ENCODE measurements around the gene GRIFIN.

Gene GRIFIN

DNA sequence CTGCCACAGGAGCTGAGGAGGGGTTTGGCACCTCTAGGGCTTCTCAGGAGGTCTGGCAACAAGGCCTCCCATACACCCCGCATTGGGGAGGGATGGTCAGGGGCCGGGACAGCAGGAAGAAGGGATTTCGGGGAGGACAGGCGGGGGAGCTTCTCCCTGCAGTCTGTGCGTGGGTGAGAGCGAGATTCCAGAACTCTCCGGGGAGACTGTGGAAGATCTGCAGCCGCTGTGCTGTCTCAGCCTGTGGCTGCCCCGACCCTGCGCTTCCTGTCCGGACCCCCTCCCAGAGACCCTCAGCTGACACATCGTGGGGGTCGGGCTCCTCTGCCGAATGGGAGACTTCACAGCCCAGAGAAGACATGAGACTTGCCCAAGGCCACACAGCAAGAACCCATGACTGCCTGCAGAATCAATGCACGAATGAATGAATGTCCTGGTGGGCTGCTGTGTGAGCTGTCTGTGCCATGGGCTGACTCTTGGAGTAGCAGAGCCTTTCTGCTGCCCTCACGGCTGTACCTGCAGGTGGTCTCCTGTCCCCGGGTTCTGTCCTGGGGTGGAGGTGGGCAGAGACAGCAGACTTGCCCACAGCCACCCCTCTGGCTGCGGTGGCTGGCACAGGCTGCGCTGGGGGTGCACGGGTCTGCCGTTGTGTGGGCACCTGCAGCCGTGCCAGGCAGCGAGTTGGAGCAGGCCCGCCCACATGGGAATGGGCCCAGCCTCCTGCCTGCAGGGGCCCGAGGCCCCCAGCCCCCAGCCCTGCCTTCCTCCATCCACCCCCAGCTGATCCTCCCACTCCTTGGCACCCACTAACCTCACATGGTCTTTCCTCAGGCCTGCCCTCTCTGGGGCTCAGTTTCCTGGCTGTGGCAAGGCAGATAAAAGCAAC is 27.1 kb upstream of the GRIFIN start:
- no peak for DNase-seq (ENCODE audit: low read depth)
- TF ChIP-seq, protein P1, sequence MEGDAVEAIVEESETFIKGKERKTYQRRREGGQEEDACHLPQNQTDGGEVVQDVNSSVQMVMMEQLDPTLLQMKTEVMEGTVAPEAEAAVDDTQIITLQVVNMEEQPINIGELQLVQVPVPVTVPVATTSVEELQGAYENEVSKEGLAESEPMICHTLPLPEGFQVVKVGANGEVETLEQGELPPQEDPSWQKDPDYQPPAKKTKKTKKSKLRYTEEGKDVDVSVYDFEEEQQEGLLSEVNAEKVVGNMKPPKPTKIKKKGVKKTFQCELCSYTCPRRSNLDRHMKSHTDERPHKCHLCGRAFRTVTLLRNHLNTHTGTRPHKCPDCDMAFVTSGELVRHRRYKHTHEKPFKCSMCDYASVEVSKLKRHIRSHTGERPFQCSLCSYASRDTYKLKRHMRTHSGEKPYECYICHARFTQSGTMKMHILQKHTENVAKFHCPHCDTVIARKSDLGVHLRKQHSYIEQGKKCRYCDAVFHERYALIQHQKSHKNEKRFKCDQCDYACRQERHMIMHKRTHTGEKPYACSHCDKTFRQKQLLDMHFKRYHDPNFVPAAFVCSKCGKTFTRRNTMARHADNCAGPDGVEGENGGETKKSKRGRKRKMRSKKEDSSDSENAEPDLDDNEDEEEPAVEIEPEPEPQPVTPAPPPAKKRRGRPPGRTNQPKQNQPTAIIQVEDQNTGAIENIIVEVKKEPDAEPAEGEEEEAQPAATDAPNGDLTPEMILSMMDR (IDR thresholded peaks at IDR 0.05; ENCODE audit: insufficient read depth, low read depth, low read length, missing control alignments) = no peak
- no peak overlapping the region for H3K4me3 ChIP-seq (ENCODE audit: low read length)

DNA sequence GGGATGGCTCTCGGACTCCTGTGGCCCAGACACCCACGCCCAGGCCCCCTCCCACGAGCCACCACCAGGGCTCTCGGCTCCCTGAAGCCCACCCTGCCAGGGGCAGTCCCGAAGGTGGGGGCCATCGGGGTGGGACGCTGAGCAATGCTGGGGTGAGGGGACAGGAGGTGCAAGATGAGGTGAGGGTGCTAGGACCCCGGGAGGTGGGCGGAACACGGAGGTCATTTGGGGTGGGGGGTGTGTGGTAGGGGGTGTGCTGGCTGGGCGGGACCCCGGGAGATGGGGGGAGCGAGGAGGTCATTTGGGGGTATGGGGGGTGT is 26.4 kb upstream of the GRIFIN start:
- no peak for DNase-seq (ENCODE audit: low read depth)
- no peak overlapping the region for H3K4me3 ChIP-seq (ENCODE audit: low read length)
- TF ChIP-seq, protein P1 (IDR thresholded peaks at IDR 0.05; ENCODE audit: insufficient read depth, low read depth, low read length, missing control alignments) = no peak

DNA sequence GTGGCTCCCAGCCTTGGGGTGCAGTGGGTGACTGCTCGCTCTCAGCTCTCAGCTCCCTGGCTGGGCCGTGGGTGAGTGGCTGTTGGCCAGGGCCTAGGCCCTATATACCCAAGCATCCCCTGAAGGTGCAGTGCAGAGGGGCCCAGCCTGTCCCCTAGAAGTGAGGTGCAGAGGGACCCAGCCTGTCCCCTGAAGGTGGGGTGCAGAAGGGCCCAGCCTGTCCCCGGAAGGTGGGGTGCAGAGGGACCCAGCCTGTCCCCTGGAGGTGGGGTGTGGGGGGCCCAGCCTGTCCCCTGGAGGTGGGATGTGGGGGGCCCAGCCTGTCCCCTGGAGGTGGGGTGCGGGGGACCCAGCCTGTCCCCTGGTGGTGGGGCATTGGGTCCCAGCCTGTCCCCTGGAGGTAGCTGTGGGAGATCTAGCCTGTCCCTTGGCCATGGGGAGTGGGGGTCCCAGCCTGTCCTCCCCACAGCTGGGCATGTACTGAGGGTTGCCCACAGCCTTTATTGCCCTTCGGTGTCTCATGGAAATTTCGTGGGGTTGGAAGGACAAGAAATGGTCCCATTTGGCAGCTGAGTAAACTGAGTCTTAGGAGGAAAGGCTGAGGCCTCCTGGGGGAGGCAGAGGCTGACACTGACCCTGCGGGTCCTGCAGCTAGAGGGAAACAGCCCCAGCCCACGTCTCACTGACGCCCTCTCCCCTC is 25.9 kb upstream of the GRIFIN start:
- no peak overlapping the region for H3K4me3 ChIP-seq (ENCODE audit: low read length)
- TF ChIP-seq, protein P1 (IDR thresholded peaks at IDR 0.05; ENCODE audit: insufficient read depth, low read depth, low read length, missing control alignments) = no peak
- DNase-seq (ENCODE audit: low read depth) = no peak

DNA sequence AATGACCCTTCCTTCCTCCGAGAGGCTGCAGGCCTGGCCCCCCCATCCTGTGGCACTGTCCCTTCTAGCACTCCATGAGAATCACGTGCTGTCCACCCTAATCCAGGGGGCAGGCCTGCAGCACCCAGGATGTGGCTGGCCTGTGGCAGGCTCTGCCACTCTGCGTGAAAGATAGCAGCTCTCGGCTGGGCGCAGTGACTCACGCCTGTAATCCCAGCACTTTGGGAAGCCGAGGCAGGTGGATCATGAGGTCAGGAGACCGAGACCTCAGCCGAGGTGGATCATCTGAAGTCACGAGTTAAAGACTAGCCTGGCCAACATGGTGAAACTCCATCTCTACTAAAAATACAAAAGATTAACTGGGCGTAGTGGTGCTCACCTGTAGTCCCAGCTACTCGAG is 24.5 kb upstream of the GRIFIN start:
- DNase-seq (ENCODE audit: low read depth) = no peak
- TF ChIP-seq, protein P1 (IDR thresholded peaks at IDR 0.05; ENCODE audit: insufficient read depth, low read depth, low read length, missing control alignments) = no peak
- H3K4me3 ChIP-seq (ENCODE audit: low read length) = no peak overlapping the region

DNA sequence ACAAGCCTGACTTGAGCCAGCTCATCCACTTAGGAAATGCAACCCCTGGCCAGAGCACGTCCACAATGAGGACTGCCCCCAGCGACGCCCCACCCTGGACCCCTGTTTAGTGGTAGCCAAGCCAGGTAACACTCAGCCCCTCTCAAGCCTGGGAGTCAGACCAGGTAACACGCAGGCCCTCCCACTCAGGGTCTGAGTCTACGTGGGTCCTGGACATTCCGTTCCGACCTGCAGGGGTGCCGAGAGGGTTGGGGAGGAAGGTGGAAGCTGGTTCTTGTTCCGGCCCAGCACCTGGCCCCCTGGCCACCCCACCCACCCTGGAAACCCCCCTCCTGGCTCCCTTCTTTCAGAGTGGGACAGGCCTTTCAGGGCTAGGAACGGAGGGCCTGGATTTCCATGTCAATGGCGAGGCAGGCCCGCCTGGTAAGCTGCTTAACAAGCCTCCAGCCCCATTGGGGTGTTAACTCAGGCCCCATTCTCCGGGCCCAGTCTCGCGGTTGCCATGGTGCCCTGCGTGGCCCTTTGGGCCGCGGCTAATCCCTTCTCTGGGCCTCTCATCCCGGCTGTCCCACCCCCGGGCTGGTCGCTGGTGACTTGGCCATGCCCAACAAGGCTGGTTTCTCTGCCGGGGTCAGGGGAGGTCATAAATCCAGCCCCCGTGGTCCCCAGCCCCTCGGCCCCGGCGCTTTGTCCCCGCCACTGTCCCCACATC is 23.7 kb upstream of the GRIFIN start:
- H3K4me3 ChIP-seq (ENCODE audit: low read length) = no peak overlapping the region
- TF ChIP-seq, protein P1 (IDR thresholded peaks at IDR 0.05; ENCODE audit: insufficient read depth, low read depth, low read length, missing control alignments) = no peak
- no peak for DNase-seq (ENCODE audit: low read depth)

DNA sequence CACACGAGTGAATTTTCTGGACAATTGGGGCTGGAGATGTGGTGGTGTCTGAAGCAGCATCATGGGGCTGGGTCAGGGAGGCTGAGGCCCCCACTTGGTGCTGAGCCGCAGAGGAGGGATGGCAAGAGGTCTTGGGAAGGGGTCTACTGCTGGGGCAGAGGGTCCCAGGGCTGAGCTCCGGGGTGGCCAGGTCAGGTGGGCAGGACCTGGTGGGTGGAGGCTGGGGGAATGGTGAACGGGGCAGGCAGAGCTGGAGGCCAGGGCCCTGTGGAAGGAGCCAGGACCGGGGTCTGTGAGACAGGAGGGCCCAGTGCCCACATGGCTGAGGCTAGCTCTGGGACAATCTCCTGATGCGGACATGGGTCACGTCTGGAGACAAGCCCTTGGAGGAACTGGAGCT is 23.0 kb upstream of the GRIFIN start:
- TF ChIP-seq, protein P1 (IDR thresholded peaks at IDR 0.05; ENCODE audit: insufficient read depth, low read depth, low read length, missing control alignments) = no peak
- H3K4me3 ChIP-seq (ENCODE audit: low read length) = no peak overlapping the region
- no peak for DNase-seq (ENCODE audit: low read depth)

All from epithelial cell of esophagus (primary cell).